ENCODE data around the gene MORN1. TPM values are rescaled to one million over a fixed set of nuclear protein-coding genes. Genes with fewer than 3 reads are reported as not detected.
A peak's percentile ranks its signal among the peaks of the same experiment; 100 is the strongest.

MORN1 gene
- total and polyA plus RNA-seq, 2 of the 8 experiments (the other 6 are each of a cell fraction or from before 2014, with no cell fraction given): 5.0 to 9.1 TPM

DNA sequence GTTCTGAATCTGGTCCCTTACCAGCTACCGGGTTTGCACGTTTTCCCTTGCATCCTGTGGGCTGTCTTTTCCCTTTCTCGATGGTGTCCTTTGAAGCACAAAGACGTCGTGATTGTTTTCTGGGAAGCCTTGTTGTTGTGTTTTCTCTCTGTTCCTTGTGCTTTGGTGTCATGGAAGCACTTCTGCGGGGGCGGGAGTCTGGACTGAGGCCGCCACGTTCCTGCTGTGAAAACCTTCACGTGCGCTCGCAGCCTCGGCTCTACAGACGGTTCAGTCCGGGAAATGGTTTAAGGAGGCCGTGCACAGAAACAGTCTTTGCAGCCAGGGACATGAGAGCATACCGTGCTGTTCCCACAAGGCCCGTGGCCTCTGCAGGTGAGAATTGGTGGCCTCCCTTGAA, 94.7 kb downstream of the MORN1 start:
- Histone ChIP-seq H3K79me2 (ENCODE audit: control insufficient read depth in 1 of 2, insufficient read depth in 2 of 2, low read length in 2 of 2) (peaks cover 14 to 100% of the 10 kb centered on the region in 2 experiments; a peak in 3 of 4 replicates), H3K9ac (replicated peaks in 1 of 4; ENCODE audit: extremely low read depth in 1 of 4, low read depth in 3 of 4, low read length in 3 of 4) (no peak overlapping the region), H3K4me1 (replicated peaks in 1 of 4; ENCODE audit: control insufficient read depth in 3 of 4, insufficient read depth in 4 of 4, low read length in 3 of 4) (peaks cover 0 to 5% (median 2%) of the 10 kb centered on the region in 4 experiments; a peak in 4 of 7 replicates), H4K8ac (ENCODE audit: extremely low read depth, insufficient read depth, low read length) (peak overlapping the region; percentile 11; the same call in 1 of the 2 replicates), H3K4me2 (ENCODE audit: insufficient read depth in 1 of 2, low read depth in 2 of 2, low read length in 2 of 2) (no peak overlapping the region), H3K14ac (ENCODE audit: insufficient read length) (no peak overlapping the region), H3K56ac (replicated peaks; ENCODE audit: insufficient read length, low read depth, low read length) (no peak overlapping the region), H3K23me2 (ENCODE audit: low read depth, low read length) (no peaks in the 10 kb centered on the region), H3K4ac (replicated peaks; ENCODE audit: insufficient read length, low read depth, low read length) (no peak overlapping the region), H2BK15ac (ENCODE audit: low read length) (no peak overlapping the region), H3K27me3 (replicated peaks in 1 of 4; ENCODE audit: control insufficient read depth in 3 of 4, extremely low read depth in 1 of 4, insufficient read depth in 3 of 4, low read length in 3 of 4) (no peaks in the 10 kb centered on the region), H2BK20ac (ENCODE audit: low read length) (no peak overlapping the region), H3K36me3 (ENCODE audit: control insufficient read depth in 2 of 4, insufficient read depth in 4 of 4, low read length in 3 of 4) (peaks cover 0 to 2% (median 0%) of the 10 kb centered on the region in 4 experiments; a peak in 2 of 8 replicates), H3K23ac (ENCODE audit: insufficient read length) (no peak overlapping the region), H4K91ac (replicated peaks; ENCODE audit: insufficient read length, low read length) (no peak overlapping the region), H3K4me3 (ENCODE audit: extremely low read depth in 1 of 4, insufficient read depth in 2 of 4, low read depth in 3 of 4, low read length in 4 of 4) (no peak overlapping the region), H4K20me1 (replicated peaks in 1 of 2; ENCODE audit: control insufficient read depth in 1 of 2, insufficient read depth in 2 of 2, low read length in 2 of 2) (peaks cover 34 to 54% of the 10 kb centered on the region in 2 experiments), H2BK5ac (ENCODE audit: low read depth, low read length) (peak overlapping the region; percentile 68; the same call in 1 of the 2 replicates), H3K9me3 (ENCODE audit: insufficient read depth in 2 of 2, low read depth in 1 of 2, low read length in 1 of 2) (no peaks in the 10 kb centered on the region), H2AFZ (ENCODE audit: low read length) (no peak overlapping the region), H3K27ac (ENCODE audit: low read depth, low read length) (no peak overlapping the region), H2BK12ac (ENCODE audit: low read depth, low read length) (no peak overlapping the region), H3K79me1 (ENCODE audit: low read depth, low read length) (peaks cover 44% of the 10 kb centered on the region), H4K5ac (ENCODE audit: insufficient read length, low read depth, low read length) (no peak overlapping the region), H2AK5ac (ENCODE audit: low read depth, low read length) (no peak overlapping the region), H3K18ac (ENCODE audit: extremely low read depth, low read length) (no peak overlapping the region), H2BK120ac (replicated peaks; ENCODE audit: low read depth, low read length) (no peak overlapping the region)
- ChIA-PET POLR2A (ENCODE audit: partially characterized antibody) (no interaction called here), CTCF (ENCODE audit: partially characterized antibody) (interaction anchor here (0.9 to 1.3 kb wide), 2 partner anchors 10 to 56 kb away, joined by 3 to 4 read pairs; no protein-coding TSS in a partner anchor)
- no peak for FAIRE-seq
- TF ChIP-seq, protein P1, sequence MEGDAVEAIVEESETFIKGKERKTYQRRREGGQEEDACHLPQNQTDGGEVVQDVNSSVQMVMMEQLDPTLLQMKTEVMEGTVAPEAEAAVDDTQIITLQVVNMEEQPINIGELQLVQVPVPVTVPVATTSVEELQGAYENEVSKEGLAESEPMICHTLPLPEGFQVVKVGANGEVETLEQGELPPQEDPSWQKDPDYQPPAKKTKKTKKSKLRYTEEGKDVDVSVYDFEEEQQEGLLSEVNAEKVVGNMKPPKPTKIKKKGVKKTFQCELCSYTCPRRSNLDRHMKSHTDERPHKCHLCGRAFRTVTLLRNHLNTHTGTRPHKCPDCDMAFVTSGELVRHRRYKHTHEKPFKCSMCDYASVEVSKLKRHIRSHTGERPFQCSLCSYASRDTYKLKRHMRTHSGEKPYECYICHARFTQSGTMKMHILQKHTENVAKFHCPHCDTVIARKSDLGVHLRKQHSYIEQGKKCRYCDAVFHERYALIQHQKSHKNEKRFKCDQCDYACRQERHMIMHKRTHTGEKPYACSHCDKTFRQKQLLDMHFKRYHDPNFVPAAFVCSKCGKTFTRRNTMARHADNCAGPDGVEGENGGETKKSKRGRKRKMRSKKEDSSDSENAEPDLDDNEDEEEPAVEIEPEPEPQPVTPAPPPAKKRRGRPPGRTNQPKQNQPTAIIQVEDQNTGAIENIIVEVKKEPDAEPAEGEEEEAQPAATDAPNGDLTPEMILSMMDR (IDR thresholded peaks at IDR 0.05; ENCODE audit: control extremely low read depth in 1 of 3, insufficient read depth in 1 of 3, low read depth in 1 of 3, low read length in 3 of 3): no peak
- TF ChIP-seq TAF1 (IDR thresholded peaks at IDR 0.05; ENCODE audit: low read depth, low read length): no peak
- no peak for TF ChIP-seq CBX5 (IDR thresholded peaks at IDR 0.05; ENCODE audit: low read depth, low read length)
- TF ChIP-seq, protein P2, sequence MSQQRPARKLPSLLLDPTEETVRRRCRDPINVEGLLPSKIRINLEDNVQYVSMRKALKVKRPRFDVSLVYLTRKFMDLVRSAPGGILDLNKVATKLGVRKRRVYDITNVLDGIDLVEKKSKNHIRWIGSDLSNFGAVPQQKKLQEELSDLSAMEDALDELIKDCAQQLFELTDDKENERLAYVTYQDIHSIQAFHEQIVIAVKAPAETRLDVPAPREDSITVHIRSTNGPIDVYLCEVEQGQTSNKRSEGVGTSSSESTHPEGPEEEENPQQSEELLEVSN (IDR thresholded peaks at IDR 0.05): no peak
- no peak for TF ChIP-seq CEBPB (IDR thresholded peaks at IDR 0.05; ENCODE audit: low read depth, low read length)
- TF ChIP-seq, protein P3, sequence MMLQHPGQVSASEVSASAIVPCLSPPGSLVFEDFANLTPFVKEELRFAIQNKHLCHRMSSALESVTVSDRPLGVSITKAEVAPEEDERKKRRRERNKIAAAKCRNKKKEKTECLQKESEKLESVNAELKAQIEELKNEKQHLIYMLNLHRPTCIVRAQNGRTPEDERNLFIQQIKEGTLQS (IDR thresholded peaks at IDR 0.05; ENCODE audit: insufficient read depth, low read depth, low read length): no peak
- TF ChIP-seq YY1 (IDR thresholded peaks at IDR 0.05; ENCODE audit: low read depth, low read length): no peak
- no peak for TF ChIP-seq POU5F1 (IDR thresholded peaks at IDR 0.05; ENCODE audit: low read depth, low read length)
- TF ChIP-seq, protein P4, sequence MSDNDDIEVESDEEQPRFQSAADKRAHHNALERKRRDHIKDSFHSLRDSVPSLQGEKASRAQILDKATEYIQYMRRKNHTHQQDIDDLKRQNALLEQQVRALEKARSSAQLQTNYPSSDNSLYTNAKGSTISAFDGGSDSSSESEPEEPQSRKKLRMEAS (IDR thresholded peaks at IDR 0.05): no peak
- TF ChIP-seq BCL11A (IDR thresholded peaks at IDR 0.05; ENCODE audit: low read depth in 2 of 2, low read length in 2 of 2): no peak
- 96% methylated on average over 17 of the region's 18 CpGs; no CpG with 5 or more reads in 1 of the 2 experiments for WGBS, 2 experiments (ENCODE audit: extremely low coverage in 1 of 2, insufficient coverage in 1 of 2, insufficient read length in 1 of 2, insufficient replicate concordance in 2 of 2, low coverage in 1 of 2, low lambda C conversion rate in 2 of 2, missing lambda C conversion rate in 1 of 2)
- no peak for DNase-seq (ENCODE audit: low read depth in 1 of 2, low spot score in 2 of 2)

Data from H1 (cell line).